D341Med (cell line): ENCODE results near the gene SHROOM4.

ENCODE experiments used
- DNase-seq: peaks from one replicate; pipeline ENCODE4 v3.0.0; 2012; ENCODE audit warnings: low spot score

SHROOM4 gene

GRCh38 chrX:50615570-50616158 is 198.3 kb downstream of the SHROOM4 start:
- no peak for DNase-seq

- no peak for DNase-seq
Observed at GRCh38 chrX:50614460-50614859, 199.5 kb downstream of the SHROOM4 start.

- no peak for DNase-seq
Observed at GRCh38 chrX:50613846-50614245, 200.1 kb downstream of the SHROOM4 start.

GRCh38 chrX:50609796-50610195 is 204.2 kb downstream of the SHROOM4 start:
- DNase-seq = no peak

GRCh38 chrX:50606300-50606950 is 207.6 kb downstream of the SHROOM4 start:
- DNase-seq = no peak

GRCh38 chrX:50596056-50596455 is 217.9 kb downstream of the SHROOM4 start:
- no peak for DNase-seq

- DNase-seq = no peak
Observed at GRCh38 chrX:50594788-50595187, 219.2 kb downstream of the SHROOM4 start.

GRCh38 chrX:50586980-50587379 is 227.0 kb downstream of the SHROOM4 start:
- DNase-seq = no peak

GRCh38 chrX:50586407-50586806 is 227.6 kb downstream of the SHROOM4 start:
- DNase-seq = no peak

GRCh38 chrX:50581405-50581804 is 232.6 kb downstream of the SHROOM4 start:
- no peak for DNase-seq

GRCh38 chrX:50579955-50580354 is 234.0 kb downstream of the SHROOM4 start:
- DNase-seq = peak; percentile 41

- DNase-seq = no peak
Observed at GRCh38 chrX:50577326-50577725, 236.7 kb downstream of the SHROOM4 start.

GRCh38 chrX:50567636-50568035 is 246.4 kb downstream of the SHROOM4 start:
- no peak for DNase-seq

- no peak for DNase-seq
Observed at GRCh38 chrX:50565718-50566117, 248.3 kb downstream of the SHROOM4 start.
